WTC11 (cell line): Measurements from ENCODE around the gene SP2. TPM values are rescaled to one million over a fixed set of nuclear protein-coding genes. Genes with fewer than 3 reads are reported as not detected.

Experiments used
- ATAC-seq: fragments of 200-7000 bp; cut with Tn5 transposase; 2 replicates; pipeline ENCODE4 v1.10.0; 2021; ENCODE audit warnings: mild to moderate bottlenecking, moderate library complexity
- Bru-seq: library from RNA; stranded (reverse); fragments of 400-500 nt; gene quantifications from one replicate; lab custom pipeline; 2021; lab: Mats Ljungman, UMichigan
- CTCF ChIA-PET: fragments of 300-600 bp; sonication (Branson Sonifier 250); formaldehyde crosslinking; loops from one replicate; lab custom pipeline; 2021; ENCODE audit warnings: antibody characterized with exemption; lab: Charles Lee
- POLR2A ChIA-PET: fragments of 350-600 bp; sonication (Branson Sonifier 250); formaldehyde crosslinking; loops from one replicate; lab custom pipeline; 2021; ENCODE audit warnings: antibody characterized with exemption; lab: Charles Lee
- DNase-seq: peaks from one replicate; pipeline ENCODE4 v3.0.0; 2021; ENCODE audit warnings: low spot score
- H3K27ac Mint-ChIP-seq: 2 replicates; pipeline ENCODE4 v1.8.0; 2021; ENCODE audit warnings: mixed read lengths
- H3K27me3 Mint-ChIP-seq: 2 replicates; pipeline ENCODE4 v1.8.0; 2021; ENCODE audit warnings: low read depth, mild to moderate bottlenecking, moderate library complexity, mixed read lengths
- H3K36me3 Mint-ChIP-seq: 2 replicates; pipeline ENCODE4 v1.8.0; 2021; ENCODE audit warnings: mixed read lengths
- H3K4me1 Mint-ChIP-seq: 2 replicates; pipeline ENCODE4 v1.8.0; 2022; ENCODE audit warnings: mixed read lengths
- H3K4me3 Mint-ChIP-seq: 2 replicates; pipeline ENCODE4 v1.8.0; 2021; ENCODE audit warnings: mild to moderate bottlenecking, moderate library complexity, mixed read lengths
- H3K9me3 Mint-ChIP-seq: 2 replicates; pipeline ENCODE4 v1.8.0; 2021; ENCODE audit warnings: mixed read lengths
- AR ChIP-seq: fragments of 250-450 bp; sonication (Bioruptor Pico); IDR thresholded peaks from 2 replicates; pipeline ENCODE4 v1.9.0; 2021; ENCODE audit warnings: mild to moderate bottlenecking
- ATF3 ChIP-seq: sonication (generic); formaldehyde crosslinking; conservative IDR thresholded peaks from 2 replicates; pipeline ENCODE4 v1.8.1; 2022; ENCODE audit warnings: mild to moderate bottlenecking, missing genetic modification reagents
- CBFB ChIP-seq: sonication (generic); formaldehyde crosslinking; IDR thresholded peaks from 2 replicates; pipeline ENCODE4 v1.8.1; 2022; ENCODE audit warnings: mild to moderate bottlenecking, low read depth, missing genetic modification reagents
- CDX4 ChIP-seq: fragments of 250-450 bp; sonication (Bioruptor Pico); IDR thresholded peaks from 2 replicates; pipeline ENCODE4 v1.9.0; 2021; ENCODE audit warnings: moderate library complexity, mild to moderate bottlenecking, inconsistent platforms, borderline replicate concordance
- CREM ChIP-seq: sonication (generic); formaldehyde crosslinking; IDR thresholded peaks from 2 replicates; pipeline ENCODE4 v1.8.1; 2022; ENCODE audit warnings: mild to moderate bottlenecking, missing genetic modification reagents, moderate library complexity
- ELF4 ChIP-seq: sonication (generic); formaldehyde crosslinking; IDR thresholded peaks from 2 replicates; pipeline ENCODE4 v1.8.1; 2022; ENCODE audit warnings: low read depth, mild to moderate bottlenecking, moderate library complexity, missing genetic modification reagents
- FOXJ3 ChIP-seq: sonication (generic); formaldehyde crosslinking; IDR thresholded peaks from 2 replicates; pipeline ENCODE4 v1.9.0; 2021; ENCODE audit warnings: missing genetic modification reagents, mild to moderate bottlenecking, borderline replicate concordance
- FOXP1 ChIP-seq: sonication (generic); formaldehyde crosslinking; IDR thresholded peaks from 2 replicates; pipeline ENCODE4 v1.8.0; 2022; ENCODE audit warnings: missing genetic modification reagents, mild to moderate bottlenecking, moderate library complexity, borderline replicate concordance
- HMGA2 ChIP-seq: fragments of 250-450 bp; sonication (Bioruptor Pico); IDR thresholded peaks from 2 replicates; pipeline ENCODE4 v1.4.0; 2021; ENCODE audit warnings: mild to moderate bottlenecking, moderate library complexity
- MLX ChIP-seq: sonication (generic); formaldehyde crosslinking; IDR thresholded peaks from 2 replicates; pipeline ENCODE4 v1.8.1; 2023; ENCODE audit warnings: mild to moderate bottlenecking, missing genetic modification reagents, moderate library complexity
- NR1H2 ChIP-seq: sonication (generic); formaldehyde crosslinking; IDR thresholded peaks from 2 replicates; pipeline ENCODE4 v1.9.0; 2021; ENCODE audit warnings: mild to moderate bottlenecking, moderate library complexity, missing genetic modification reagents
- NR2C2 ChIP-seq: sonication (generic); formaldehyde crosslinking; IDR thresholded peaks from 2 replicates; pipeline ENCODE4 v1.8.0; 2022; ENCODE audit warnings: mild to moderate bottlenecking, missing genetic modification reagents
- PRDM15 ChIP-seq: sonication (generic); formaldehyde crosslinking; IDR thresholded peaks from 2 replicates; pipeline ENCODE4 v1.8.0; 2022; ENCODE audit warnings: missing genetic modification reagents
- SMAD4 ChIP-seq: sonication (generic); formaldehyde crosslinking; IDR thresholded peaks from 2 replicates; pipeline ENCODE4 v1.8.0; 2022; ENCODE audit warnings: mild to moderate bottlenecking, missing genetic modification reagents
- SOX15 ChIP-seq: fragments of 250-450 bp; sonication (Bioruptor Pico); IDR thresholded peaks from 2 replicates; pipeline ENCODE4 v1.9.0; 2021; ENCODE audit warnings: mild to moderate bottlenecking
- SP1 ChIP-seq: sonication (generic); formaldehyde crosslinking; conservative IDR thresholded peaks from 2 replicates; pipeline ENCODE4 v1.8.1; 2022; ENCODE audit warnings: missing genetic modification reagents
- TEAD4 ChIP-seq: sonication (generic); formaldehyde crosslinking; IDR thresholded peaks from 2 replicates; pipeline ENCODE4 v1.8.0; 2022; ENCODE audit warnings: mild to moderate bottlenecking, missing genetic modification reagents
- TP53 ChIP-seq: sonication (generic); formaldehyde crosslinking; IDR thresholded peaks from 2 replicates; pipeline ENCODE4 v1.8.1; 2023; ENCODE audit warnings: mild to moderate bottlenecking, missing genetic modification reagents
- USF2 ChIP-seq: sonication (generic); formaldehyde crosslinking; IDR thresholded peaks from 2 replicates; pipeline ENCODE4 v1.8.1; 2023; ENCODE audit warnings: mild to moderate bottlenecking, missing genetic modification reagents, moderate library complexity
- ZNF396 ChIP-seq: fragments of 250-450 bp; sonication (Bioruptor Pico); IDR thresholded peaks from 2 replicates; pipeline ENCODE4 v1.8.0; 2021; ENCODE audit warnings: mild to moderate bottlenecking, moderate library complexity, borderline replicate concordance
- ZNF425 ChIP-seq: fragments of 250-450 bp; sonication (Bioruptor Pico); conservative IDR thresholded peaks from 2 replicates; pipeline ENCODE4 v1.9.0; 2021; ENCODE audit warnings: mild to moderate bottlenecking
- ZNF512 ChIP-seq: sonication (generic); formaldehyde crosslinking; IDR thresholded peaks from 2 replicates; pipeline ENCODE4 v1.8.1; 2022; ENCODE audit warnings: missing genetic modification reagents, borderline replicate concordance
- long read RNA-seq, 3 experiments: library from RNA in 1 of 3; library from capped mRNA in 1 of 3; library from polyadenylated mRNA in 1 of 3; unstranded in 2 of 3; stranded (forward) in 1 of 3; transcript quantifications; one replicate each; pipeline ENCODE4 v2.0.0, GENCODE V29; 2021
- total RNA-seq: library from RNA; stranded (reverse); gene quantifications from 3 replicates; pipeline ENCODE4 v1.2.3, GENCODE V29; 2021

Gene SP2
- total RNA-seq (9.9 to 11.5 TPM (median 10.7 TPM) in 3 replicates), Bru-seq, nascent RNA (percentile 62 among the genes with signal in this experiment)
- long read RNA-seq, experiment 1, transcript SP2-201 (7 exons, 3,112 nt) = major isoform, 78 of 115 reads
- long read RNA-seq, experiment 1, partial matches to known transcripts = 4 of 115 reads
- long read RNA-seq, experiment 1, other reads (novel, unspliced or antisense) = 33 of 115 reads
- long read RNA-seq, experiment 2, partial matches to known transcripts = 5 of 19 reads
- long read RNA-seq, experiment 2, other reads (novel, unspliced or antisense) = 14 of 19 reads
- long read RNA-seq, experiment 3, partial matches to known transcripts = 1 of 2 reads
- long read RNA-seq, experiment 3, other reads (novel, unspliced or antisense) = 0 of 2 reads

- peak; percentile 95 for ATAC-seq
- no peaks in the 10 kb centered on the region for H3K36me3 Mint-ChIP-seq
- H3K27me3 Mint-ChIP-seq = no peaks in the 10 kb centered on the region
- peaks cover 37% of the 10 kb centered on the region for H3K4me1 Mint-ChIP-seq
- H3K9me3 Mint-ChIP-seq = no peaks in the 10 kb centered on the region
- ChIA-PET CTCF (interaction anchor here (0.6 to 18.5 kb wide), 23 partner anchors 11 to 204 kb away, joined by 3 to 1122 read pairs (median 5); partner anchors contain the start of genes CDK5RAP3, LRRC46, MRPL10 and OSBPL7), POLR2A (interaction anchor here (0.6 to 1.8 kb wide), 12 partner anchors 9 to 220 kb away, joined by 3 to 15 read pairs (median 4); partner anchors contain the start of genes NFE2L1, SCRN2 and SP6)
- H3K27ac Mint-ChIP-seq = peak within 1 kb of the TSS; percentile 96
- DNase-seq = peak; percentile 99
- peak within 1 kb of the TSS; percentile 97 for H3K4me3 Mint-ChIP-seq
- TF ChIP-seq NR1H2 (no peak), ZNF396 (CRISPR knock-in tag) (no peak), SP1 (CRISPR knock-in tag) (peak; percentile 92), CDX4 (CRISPR knock-in tag) (no peak), AR (CRISPR knock-in tag) (no peak), SMAD4 (no peak), FOXJ3 (CRISPR knock-in tag) (no peak), ZNF512 (no peak), CREM (CRISPR knock-in tag) (peak; percentile 88), PRDM15 (CRISPR knock-in tag) (no peak), NR2C2 (CRISPR knock-in tag) (no peak), HMGA2 (CRISPR knock-in tag) (no peak), ATF3 (no peak), FOXP1 (CRISPR knock-in tag) (no peak), ELF4 (CRISPR knock-in tag) (no peak), ZNF425 (CRISPR knock-in tag) (no peak), CBFB (CRISPR knock-in tag) (no peak), TEAD4 (CRISPR knock-in tag) (no peak), MLX (no peak), USF2 (CRISPR knock-in tag) (no peak), SOX15 (CRISPR knock-in tag) (no peak), TP53 (0 out of 2 replicates have a peak, but pooled peaks have one; percentile 47)
Observed at GRCh38 chr17:47895856-47896671, at the start of gene SP2. SP2 (plus strand) TSS chr17:47896236; CDS start chr17:47896287, 51 bp downstream.
